NCI-H1105 treated with DMSO at 0.1 percent for 48 hours (cell line): ENCODE data around the gene NKAIN2.

Source experiments
- DNase-seq: peaks from one replicate; lab custom pipeline; 2025; lab: John Stamatoyannopoulos, UW

NKAIN2 gene

DNA sequence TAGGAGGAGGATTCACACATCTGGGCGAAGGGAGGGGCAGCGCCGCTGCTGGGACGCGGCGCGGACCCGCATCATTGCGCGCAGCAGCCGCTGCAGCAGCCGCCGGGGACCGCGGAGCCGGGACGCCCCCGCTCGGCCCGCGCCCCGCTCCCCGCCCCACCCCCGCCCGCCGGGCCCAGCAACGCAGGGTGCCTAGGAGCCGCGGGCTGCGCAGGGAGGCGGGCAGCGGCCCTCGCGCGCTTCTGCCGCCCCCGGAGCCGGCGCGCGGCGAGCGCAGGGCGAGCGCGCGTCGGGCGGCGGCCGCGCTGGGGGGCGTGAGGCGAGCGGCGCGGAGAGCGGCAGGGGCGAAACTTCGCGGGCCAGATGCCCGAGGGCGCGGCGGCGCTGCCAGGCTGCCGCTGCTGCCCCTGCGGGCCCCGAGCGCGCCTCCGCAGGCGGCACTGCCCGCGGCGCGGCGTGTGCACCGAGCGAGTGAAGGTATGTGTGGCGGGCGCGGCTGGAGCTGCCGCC is at the start of gene NKAIN2:
TSS of gene NKAIN2 (plus strand) at position 362 of the 510 bp plus-strand sequence.
- DNase-seq, result no peak

DNA sequence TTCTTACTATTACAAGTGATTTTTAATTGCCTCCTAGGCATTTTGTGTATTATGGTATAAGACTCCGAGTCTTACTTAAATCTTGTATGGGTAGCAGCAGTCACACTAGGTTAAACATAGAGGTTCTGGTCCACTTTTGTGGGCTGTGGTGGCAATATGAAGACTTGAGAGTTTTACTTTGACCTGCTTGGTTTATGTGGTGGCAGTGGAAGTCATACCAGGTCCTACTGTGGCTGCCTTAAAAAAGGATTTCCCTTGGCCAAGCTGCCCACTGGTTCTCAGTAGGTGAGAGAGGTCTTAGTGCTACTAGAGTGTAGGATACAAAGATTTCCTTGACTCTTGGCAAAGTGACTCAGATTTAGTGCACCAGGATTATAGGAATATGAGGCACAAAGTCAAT is 44.2 kb upstream of the NKAIN2 start:
- no peak for DNase-seq

DNA sequence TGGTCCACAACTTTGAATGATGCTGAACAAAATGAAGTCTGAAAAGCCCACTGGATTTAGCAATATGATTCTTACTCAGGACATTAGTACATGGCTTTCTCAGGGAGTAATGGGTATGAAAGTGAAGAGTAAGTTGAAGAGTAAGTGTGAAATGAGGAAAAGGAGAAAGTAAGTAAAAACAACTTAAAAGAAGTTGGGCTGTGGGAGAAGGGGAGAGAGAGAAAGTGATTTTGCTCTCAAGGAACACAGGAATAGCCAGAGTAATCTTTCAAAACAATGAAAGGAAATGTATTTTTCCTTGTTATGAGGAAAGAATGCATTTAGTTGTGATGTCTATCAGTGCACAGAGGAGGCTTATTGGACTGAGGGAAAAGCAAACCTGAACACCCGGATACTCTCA is 39.8 kb upstream of the NKAIN2 start:
- DNase-seq, result no peak

DNA sequence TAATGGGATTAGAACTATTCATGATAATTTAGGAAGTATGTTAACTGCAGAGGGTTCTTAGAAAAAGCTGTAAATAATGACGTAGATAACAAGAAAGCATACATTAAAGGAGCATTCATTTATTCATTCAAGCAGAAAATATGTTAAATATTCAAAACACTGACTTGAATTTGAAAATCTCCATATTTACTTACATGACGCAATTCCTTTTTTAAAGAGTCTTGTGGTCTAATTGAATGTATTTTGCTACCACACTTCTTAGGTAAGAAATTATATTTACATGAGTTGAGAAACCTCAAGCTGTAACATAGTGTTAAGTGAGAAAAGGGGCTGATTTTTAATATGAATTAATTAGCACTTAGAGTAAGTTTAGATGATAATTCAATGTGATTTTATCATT is 38.9 kb upstream of the NKAIN2 start:
- no peak for DNase-seq

DNA sequence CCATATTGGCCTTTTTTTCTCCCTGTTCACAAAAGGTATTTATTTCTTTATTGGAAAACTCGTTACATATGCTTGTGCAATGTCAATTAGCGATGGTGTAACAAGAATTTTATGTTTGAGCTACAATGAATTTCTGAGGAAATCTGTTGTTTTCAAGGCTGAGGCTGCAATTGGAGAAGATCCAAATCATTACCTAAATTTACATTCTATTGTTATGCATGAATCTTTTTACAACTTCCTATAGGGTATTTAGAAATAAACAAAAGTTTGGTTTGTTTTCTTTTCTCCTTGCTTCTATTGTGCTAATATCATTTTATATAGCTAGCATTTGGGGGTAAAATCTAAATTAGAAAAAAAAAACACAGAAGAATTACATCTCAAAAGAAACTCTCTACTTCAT is 34.7 kb upstream of the NKAIN2 start:
- DNase-seq, result no peak

DNA sequence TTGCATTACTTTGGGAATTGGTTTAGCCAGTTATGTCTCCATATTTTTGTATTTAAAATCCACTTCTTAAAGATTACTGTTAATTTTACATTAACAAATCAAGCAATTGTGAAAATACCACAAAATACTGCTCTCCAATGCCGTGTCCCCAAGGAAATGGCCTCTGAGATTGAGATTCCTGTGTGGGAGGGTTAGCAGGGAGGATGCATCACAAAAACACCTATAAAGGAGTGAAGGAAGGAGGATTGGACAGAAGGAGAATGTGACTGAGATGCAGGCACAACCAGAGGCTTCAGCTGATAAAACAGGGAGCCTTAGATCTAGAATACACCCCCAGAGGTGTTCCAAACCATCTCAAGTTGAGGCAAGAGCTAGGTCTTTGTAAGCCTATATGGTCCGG is 34.2 kb upstream of the NKAIN2 start:
- no peak for DNase-seq

DNA sequence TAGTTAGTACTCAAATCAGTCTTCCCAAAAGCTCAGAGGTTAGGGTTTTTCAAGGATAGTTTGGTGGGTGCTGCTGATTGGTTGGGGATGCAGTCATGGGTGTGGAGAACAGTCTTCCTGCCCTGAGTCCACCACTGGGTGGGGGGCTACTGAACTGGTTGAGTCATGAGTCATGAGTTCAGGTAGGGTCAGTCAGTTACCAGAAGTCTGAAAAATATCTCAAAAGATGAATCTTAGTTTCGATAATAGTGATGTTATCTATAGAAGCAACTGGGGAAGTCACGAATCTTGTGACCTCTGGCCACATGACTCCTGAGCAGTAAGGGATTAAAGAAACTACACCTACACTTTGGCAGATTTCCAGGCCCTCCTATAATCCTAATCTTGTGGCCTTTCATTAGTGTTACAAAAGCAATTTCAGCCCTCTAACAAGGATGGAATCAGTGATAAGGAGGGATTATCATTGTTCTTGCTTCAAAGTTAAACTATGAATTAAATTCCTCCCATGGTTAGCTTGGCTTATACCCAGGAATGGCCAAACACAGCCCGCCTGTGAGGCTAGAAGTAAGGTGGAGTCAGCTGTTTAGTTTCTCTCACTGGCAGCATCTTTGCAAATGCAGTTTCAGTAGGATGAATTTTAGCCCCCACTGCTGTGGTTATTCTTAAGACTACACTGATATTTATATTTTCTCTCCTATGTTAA is 33.3 kb upstream of the NKAIN2 start:
- no peak for DNase-seq

DNA sequence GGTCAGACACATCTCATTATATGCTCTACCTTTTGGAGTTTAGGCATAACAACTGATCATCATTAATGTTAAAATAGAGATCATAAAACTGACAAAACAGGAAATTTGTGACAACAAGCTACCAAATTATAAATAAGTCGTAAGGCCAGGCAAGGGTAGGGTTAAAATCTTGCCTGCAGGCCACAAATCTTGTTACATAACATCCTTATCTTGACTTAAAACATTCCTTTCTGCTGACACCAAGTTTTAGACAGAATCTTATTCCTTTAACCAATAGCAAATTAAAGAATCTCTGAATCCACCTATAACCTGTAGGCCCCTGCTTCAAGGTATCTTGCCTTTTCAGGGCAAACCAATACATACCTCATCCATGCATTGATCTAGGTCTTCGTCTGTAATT is 32.5 kb upstream of the NKAIN2 start:
- DNase-seq, result no peak

DNA sequence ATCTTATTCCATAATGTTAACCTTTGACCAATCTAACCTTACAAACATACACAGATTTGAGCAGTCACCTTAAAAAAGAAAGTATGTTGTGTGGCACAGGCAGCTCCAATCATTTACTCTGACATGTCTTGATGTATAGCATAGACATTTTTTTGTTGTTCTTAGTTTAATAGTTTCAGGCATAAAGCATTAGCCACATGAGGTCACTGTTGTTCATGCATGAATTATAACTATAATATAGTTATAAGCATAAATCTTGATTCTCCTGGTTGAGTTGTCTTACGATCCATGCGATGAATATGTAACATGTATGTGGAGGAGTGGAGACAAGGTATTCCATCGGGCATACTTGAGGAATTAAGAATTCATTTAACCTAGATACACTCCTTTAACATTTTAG is 26.1 kb upstream of the NKAIN2 start:
- DNase-seq, result peak; percentile 84

DNA sequence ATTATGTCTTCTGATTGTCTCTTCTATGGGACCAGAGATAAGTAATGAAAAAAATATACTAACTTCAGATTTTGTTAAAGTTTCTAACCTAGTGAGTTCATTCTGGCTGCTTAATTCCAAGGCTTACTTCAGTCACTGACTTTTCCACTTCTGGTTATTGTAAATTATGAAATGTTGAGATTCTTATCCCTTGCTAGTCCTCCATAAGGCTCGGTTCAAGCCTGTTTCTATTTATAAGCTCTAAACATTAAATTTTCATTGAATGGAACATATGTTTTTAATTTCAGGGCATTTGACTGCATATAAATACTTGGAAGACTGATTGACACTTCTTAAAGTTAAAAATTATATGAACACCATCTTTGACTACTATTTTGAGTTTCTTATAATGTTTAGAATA is 23.6 kb upstream of the NKAIN2 start:
- DNase-seq, result no peak

DNA sequence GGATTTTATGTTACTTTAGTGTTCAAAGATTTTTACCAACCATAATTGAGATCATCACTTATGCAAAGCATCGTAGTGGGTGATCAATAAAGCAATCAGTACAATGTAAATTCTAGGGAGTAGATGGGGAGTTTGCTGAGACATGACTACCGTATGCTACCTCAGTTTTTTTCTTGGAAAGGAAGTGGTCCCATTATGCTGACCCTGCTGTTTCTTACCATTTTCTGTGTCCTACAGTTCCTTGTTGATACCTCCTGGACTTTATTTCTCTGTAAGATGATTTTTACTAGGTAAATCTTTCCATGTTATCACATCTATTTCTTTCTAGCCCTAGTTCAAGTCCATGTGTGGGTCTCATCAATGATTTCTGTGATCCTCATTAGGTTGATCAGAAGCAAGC is 19.3 kb upstream of the NKAIN2 start:
- no peak for DNase-seq

DNA sequence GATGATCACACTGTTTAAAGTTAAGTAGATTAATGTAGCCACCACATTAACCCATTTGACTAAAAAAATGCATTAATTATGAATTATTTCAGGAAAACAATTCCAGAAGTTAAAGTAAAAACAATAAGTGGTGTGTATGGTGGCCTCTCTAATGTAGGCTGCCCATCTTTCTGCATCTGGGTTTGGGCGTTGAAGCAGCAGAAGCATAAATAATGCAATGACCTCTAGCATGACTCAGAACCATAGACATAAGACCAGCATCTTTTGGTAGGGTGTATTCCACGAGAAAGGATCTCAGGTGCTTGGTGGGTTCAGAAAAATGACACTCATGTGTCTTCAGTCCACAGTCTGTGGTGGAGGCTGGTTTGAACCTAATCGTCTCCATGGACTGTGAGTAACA is 18.6 kb upstream of the NKAIN2 start:
- DNase-seq, result no peak

DNA sequence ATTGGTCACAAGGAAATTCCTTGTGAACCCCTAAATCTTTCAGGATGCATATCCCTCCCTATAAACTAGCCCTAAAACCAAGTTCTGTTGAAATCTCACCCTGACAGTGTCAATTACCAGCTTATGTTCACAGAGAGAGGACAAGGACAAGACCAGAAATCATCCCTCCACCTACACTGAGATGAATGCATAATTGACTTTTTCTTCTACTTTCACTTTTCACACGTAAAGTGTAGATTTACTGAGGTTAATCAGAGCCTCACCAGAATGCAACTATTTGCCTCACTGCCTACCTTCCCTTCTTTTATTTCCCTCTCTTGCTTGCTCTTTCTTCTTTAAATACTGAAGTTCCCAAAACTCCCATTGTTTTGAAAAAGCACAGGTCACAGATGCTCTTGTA is 15.3 kb upstream of the NKAIN2 start:
- no peak for DNase-seq

DNA sequence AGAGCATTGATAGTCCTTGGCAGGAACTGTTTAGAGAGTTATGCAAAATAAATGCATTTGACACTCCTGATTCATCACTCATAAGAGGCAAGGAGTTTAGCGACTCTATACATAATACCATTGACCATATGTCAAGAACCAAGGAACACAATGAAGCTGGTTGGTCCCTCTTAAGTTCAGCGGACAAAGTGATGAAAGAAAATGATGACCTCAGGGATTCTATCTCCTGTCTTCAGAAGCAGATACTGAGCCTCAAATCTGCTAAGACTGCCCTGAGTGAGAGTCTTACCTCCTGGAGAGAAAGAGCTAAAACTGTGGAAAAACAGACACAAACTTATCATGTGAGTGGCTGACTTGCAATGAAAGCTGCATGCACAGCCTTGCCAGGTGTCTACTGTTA is 9.5 kb upstream of the NKAIN2 start:
- DNase-seq, result no peak

DNA sequence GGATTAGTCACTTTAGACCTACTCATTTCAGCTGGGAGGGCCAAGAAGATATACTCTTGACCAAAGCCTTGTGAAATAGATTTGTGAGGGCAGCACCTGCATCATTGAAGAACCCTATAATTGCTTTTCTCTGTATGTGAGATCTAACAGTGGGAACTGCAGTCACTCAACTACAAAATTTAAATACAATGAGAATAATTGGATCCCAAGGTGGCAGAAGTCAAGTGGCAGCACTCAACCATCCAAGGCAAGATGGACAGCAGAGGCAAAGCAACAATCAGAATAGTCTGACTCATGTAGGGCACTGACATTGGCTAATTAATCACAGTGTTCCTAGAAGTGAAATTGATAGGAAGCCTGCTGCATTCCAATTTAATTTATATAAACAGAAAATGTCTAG is 8.9 kb upstream of the NKAIN2 start:
- DNase-seq, result no peak

DNA sequence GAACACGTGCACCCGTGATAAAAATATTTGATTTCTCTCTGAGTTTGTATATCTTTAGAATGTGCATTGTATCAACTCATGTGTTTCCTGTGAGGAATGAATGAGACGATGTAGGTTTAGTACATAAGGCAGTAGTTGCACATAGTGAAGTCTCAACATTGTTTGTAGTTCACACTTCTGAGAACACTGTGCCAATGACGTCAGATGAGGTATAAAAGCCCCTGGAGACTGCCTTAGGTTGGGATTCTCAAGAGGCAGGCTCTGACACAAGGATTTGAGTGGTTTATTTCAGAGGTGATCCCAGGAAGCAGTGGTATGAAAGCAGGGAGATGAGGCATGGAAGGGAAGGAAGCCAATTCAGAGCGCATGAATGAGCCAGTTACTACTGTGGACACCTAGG is 2.6 kb upstream of the NKAIN2 start:
- peak; percentile 34 for DNase-seq

DNA sequence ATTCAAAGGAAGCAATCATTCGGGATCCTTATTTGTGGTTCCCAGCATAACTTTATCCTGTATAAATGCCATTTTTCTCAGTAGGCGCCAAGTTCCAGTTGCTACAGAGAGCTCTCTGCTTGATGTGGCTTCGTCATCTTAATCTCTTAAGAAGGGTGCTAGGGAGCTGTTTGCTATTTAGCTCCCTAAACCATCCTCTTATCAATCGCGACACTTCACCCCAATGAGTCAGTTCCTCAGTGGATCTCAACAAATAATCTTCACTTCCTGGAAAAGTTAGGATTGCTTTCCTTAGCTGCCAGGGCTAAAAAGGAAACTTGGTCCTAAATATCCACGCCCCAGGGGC is 1.3 kb upstream of the NKAIN2 start:
- no peak for DNase-seq

DNA sequence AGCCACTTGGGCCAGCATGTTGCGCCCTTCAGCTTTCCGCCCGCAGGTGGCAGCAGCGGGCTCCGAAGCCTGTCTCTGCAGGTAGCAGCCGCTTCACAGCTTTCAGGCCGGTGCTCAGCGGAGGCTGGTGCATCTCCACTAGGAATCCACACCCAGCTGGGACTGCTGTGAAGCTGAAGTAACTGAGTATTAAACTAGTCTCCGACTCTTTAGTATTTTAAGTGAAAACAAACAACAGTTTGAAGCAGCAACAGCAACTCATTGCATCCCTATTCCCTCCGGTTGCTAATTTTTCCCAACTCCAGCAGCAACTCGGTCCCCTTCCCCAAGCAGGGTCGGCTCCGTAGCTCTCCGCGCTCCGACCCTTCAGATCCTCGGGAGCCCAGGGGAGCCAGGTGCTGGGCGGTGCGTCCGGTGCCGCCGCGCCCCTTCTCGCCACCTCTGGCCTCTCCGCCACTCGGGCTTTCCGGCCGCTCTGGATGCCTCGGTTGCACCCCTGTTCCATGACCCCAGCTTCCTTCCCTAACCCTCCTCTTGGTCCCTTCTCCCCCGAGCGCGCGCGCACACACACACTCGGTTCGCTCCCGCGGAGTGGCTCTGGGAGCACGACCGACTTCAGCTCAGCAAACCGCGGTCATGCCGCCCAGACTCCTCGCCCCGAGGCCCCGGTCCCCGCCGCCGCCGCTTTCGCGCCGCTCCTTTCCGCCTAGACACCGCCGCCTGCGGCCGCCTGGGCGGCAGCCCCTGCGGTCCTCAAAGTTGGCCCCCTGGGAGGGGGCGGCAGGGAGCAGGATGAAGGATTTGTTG is 765 bp upstream of the NKAIN2 start:
- DNase-seq, result peak; percentile 92

DNA sequence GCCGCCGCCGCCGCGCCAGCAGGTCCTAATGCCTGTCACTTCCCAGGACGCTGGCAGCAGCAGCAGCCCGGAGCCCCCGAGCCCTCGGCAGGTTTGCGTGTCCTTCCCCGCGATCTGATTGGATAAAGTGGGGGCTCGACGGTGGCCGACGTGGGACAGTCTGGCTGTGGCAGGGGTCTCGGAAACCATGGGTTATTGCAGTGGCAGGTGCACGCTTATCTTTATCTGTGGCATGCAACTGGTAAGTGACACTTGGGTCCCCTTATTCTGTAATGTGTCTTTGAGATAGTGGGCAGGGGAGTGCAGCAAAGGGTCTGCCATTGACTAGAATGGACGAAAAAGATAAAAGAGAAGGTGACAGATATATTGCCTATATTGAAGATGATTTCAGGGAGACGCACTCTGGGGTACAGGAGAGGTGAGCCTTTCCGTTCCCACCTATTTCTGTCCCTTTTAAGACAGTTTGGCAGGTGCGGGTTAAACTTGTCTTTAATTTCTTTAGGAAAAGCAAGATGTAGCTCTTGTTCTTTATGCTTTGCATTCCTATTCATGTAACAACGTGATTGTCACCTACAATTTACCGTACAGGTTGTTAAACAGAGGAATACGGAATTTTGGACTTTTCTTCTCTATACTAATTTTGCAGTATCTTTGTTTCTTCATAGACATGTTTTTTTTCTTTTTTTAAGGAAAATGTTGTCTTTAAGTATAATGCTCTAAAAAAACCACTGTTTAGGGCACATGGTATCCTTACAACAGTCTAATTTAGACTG is 535 bp downstream of the NKAIN2 start:
- DNase-seq, result peak; percentile 96

DNA sequence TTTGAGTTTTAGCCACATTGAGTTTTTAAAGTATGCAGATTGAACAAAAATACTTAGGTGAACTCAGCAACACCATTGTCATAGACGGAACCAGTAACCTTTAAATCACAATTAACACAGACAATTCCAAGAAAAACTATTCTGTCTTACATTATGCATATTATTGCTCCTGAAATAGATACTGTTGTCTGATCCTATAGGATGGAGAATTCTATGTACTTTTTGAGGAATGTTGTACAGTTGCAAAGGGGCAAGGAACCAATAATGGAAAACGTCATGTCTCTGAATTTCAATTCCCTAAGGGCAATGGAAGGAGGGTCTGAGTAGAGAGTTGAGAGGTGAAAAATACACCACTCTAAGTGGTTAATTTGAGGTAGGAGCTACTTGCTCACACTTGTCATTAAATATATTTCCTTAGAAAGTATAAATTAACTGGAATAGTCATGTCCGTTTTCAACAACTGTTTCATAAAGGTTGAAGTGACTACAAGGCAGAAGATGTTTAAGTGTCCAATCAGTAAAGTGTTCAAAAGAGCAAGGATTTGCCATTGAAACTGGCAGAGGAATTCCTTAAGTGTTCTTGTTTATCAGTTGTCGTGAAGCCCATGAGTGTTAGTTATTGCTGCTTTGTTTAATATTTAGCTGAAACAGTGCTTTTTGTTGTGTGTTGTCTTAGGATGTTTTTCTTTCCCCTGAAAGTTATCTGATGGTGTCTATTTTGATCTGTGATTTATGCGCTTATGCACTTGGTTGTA is 1.3 kb downstream of the NKAIN2 start:
- DNase-seq, result peak; percentile 64

DNA sequence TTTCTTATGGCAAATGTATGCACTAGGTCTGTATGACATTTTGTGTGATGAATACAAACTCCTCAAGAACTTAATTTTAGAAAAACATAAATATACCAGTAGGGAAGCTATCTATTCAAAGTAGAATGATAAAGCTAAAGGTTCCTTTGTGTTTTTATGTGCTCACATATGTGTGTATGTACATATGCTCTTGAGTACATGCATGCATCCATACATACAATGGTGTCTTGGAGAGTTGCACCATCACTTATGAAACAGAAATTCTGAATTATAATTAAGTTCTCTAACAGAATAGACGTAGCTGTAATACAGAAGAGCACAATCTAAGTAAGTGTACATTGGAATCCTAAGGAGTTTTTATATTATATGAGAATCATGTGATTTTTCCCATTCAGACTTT is 2.3 kb downstream of the NKAIN2 start:
- DNase-seq, result peak; percentile 85

DNA sequence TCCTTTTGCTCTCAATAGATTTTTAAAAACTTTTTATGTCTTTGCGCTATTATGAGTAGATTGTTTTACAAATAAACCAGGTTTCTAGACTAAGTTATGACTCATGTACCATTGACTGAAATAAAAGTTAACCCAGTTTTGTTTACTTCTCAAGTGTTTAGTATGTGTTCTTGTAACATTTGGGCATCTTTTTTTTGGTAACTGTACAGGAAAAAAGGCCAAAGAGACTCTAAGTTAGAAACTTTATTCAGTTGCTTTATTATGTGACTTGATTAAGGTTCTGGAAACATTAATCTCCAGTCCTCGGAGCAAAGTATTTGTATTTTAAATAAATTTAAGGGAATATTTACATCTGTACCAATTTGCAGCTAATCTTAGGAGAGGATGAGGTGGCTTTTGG is 2.9 kb downstream of the NKAIN2 start:
- DNase-seq, result peak; percentile 43
